ENCODE results near the gene HEXIM2. TPM values are rescaled to one million over a fixed set of nuclear protein-coding genes. Genes with fewer than 3 reads are reported as not detected.

Gene HEXIM2
- total RNA-seq, 5 donors from 2014 or later (not counting 1 experiment from before 2014, with no cell fraction given) = 2.0 to 5.8 (median 3.3) TPM

- H3K27me3 Mint-ChIP-seq = no peaks in the 10 kb centered on the region
- Histone ChIP-seq H3K27ac (ENCODE audit: low read length) (peak overlapping the region; percentile 40), H3K4me3 (ENCODE audit: control insufficient read depth in 1 of 2, extremely low read depth in 1 of 2, low read length in 1 of 2) (peak overlapping the region; percentile 64 to 80), H3K4me1 (ENCODE audit: control insufficient read depth in 1 of 2, extremely low read depth in 1 of 2, insufficient read depth in 2 of 2, low read length in 2 of 2) (peaks cover 0 to 35% of the 10 kb centered on the region in 2 experiments), H3K36me3 (ENCODE audit: control insufficient read depth in 2 of 2, extremely low read depth in 1 of 2, insufficient read depth in 1 of 2, low read length in 1 of 2) (peaks cover 0 to 5% of the 10 kb centered on the region in 2 donors), H3K27me3 (replicated peaks in 1 of 2; ENCODE audit: control insufficient read depth in 2 of 2, extremely low read depth in 1 of 2, insufficient read depth in 2 of 2, low read length in 1 of 2) (peaks cover 0 to 7% of the 10 kb centered on the region in 2 experiments), H3K9me3 (no peaks in the 10 kb centered on the region)
- ChIA-PET CTCF (interaction anchor here (0.6 to 4.8 kb wide), 51 partner anchors 8 to 569 kb away, joined by 3 to 277 read pairs (median 5); partner anchors contain the start of genes HEXIM1 (in 2 of the 2), HEXIM2 (in 2 of the 2) and NMT1 (in 1 of the 2)), POLR2A (interaction anchor here (0.6 to 1.3 kb wide), 5 partner anchors 12 to 1768 kb away, joined by 3 to 18 read pairs (median 6); partner anchors contain the start of gene HEXIM1 (in 2 of the 2))
- ATAC-seq (replicated peaks in 1 of 4) (no peak), DNase-seq (no peak)
- H3K9me3 Mint-ChIP-seq = no peaks in the 10 kb centered on the region
- peak overlapping the region; percentile 84 to 88 (median 84) for H3K4me3 Mint-ChIP-seq
- H3K4me1 Mint-ChIP-seq = peaks cover 21 to 29% (median 27%) of the 10 kb centered on the region in 3 donors
- peak overlapping the region; percentile 78 to 86 for H3K27ac Mint-ChIP-seq
- H3K36me3 Mint-ChIP-seq = peaks cover 2% of the 10 kb centered on the region
- 63% methylated on average over 19 of the region's 21 CpGs for WGBS (ENCODE audit: insufficient coverage)
Measured at GRCh38 chr17:45135978-45136791, 25.5 kb upstream of the HEXIM2 start.

- Mint-ChIP-seq H3K27me3 (no peaks in the 10 kb centered on the region), H3K36me3 (peaks cover 2% of the 10 kb centered on the region), H3K4me3 (peak overlapping the region; percentile 84 to 88 (median 84)), H3K27ac (no peak overlapping the region), H3K9me3 (no peaks in the 10 kb centered on the region), H3K4me1 (peaks cover 27 to 32% (median 32%) of the 10 kb centered on the region in 3 donors)
- no peak for ATAC-seq (replicated peaks in 1 of 4)
- Histone ChIP-seq H3K27ac (ENCODE audit: low read length) (no peak overlapping the region), H3K4me1 (ENCODE audit: control insufficient read depth in 1 of 2, extremely low read depth in 1 of 2, insufficient read depth in 2 of 2, low read length in 2 of 2) (peaks cover 0 to 32% of the 10 kb centered on the region in 2 experiments), H3K9me3 (no peaks in the 10 kb centered on the region), H3K36me3 (ENCODE audit: control insufficient read depth in 2 of 2, extremely low read depth in 1 of 2, insufficient read depth in 1 of 2, low read length in 1 of 2) (peaks cover 0 to 5% of the 10 kb centered on the region in 2 donors), H3K4me3 (ENCODE audit: control insufficient read depth in 1 of 2, extremely low read depth in 1 of 2, low read length in 1 of 2) (no peak overlapping the region), H3K27me3 (replicated peaks in 1 of 2; ENCODE audit: control insufficient read depth in 2 of 2, extremely low read depth in 1 of 2, insufficient read depth in 2 of 2, low read length in 1 of 2) (no peaks in the 10 kb centered on the region)
- no peak for DNase-seq
- 95% methylated on average over 9 of the region's 12 CpGs for WGBS (ENCODE audit: insufficient coverage)
- ChIA-PET POLR2A (no interaction called here), CTCF (interaction anchor here in 1 of 2 donors (1.1 to 4.8 kb wide), 2 partner anchors 14 to 79 kb away, joined by 4 to 277 read pairs; partner anchors contain the start of gene HEXIM1)
Measured at GRCh38 chr17:45136846-45137560, 24.7 kb upstream of the HEXIM2 start.

GRCh38 chr17:45137561-45138305 is 23.9 kb upstream of the HEXIM2 start:
- no peak for ATAC-seq (replicated peaks in 1 of 4)
- DNase-seq = no peak
- peaks cover 0 to 5% of the 10 kb centered on the region in 2 donors for H3K36me3 ChIP-seq (ENCODE audit: control insufficient read depth in 2 of 2, extremely low read depth in 1 of 2, insufficient read depth in 1 of 2, low read length in 1 of 2)
- H3K9me3 Mint-ChIP-seq = no peaks in the 10 kb centered on the region
- ChIA-PET POLR2A (interaction anchor here in 1 of 2 donors (0.6 kb wide), 2 partner anchors 57 to 87 kb away, joined by 8 read pairs; no protein-coding TSS in a partner anchor), CTCF (interaction anchor here (0.7 to 4.8 kb wide), 3 partner anchors 13 to 79 kb away, joined by 4 to 277 read pairs (median 6); partner anchors contain the start of gene HEXIM1 (in 1 of the 2))
- H3K27me3 ChIP-seq (replicated peaks in 1 of 2; ENCODE audit: control insufficient read depth in 2 of 2, extremely low read depth in 1 of 2, insufficient read depth in 2 of 2, low read length in 1 of 2) = no peaks in the 10 kb centered on the region
- H3K4me1 ChIP-seq (ENCODE audit: control insufficient read depth in 1 of 2, extremely low read depth in 1 of 2, insufficient read depth in 2 of 2, low read length in 2 of 2) = peaks cover 0 to 29% of the 10 kb centered on the region in 2 experiments
- peaks cover 2% of the 10 kb centered on the region for H3K36me3 Mint-ChIP-seq
- peak overlapping the region in 1 of 3 donors; percentile 24 for H3K4me3 Mint-ChIP-seq
- peaks cover 27 to 34% (median 32%) of the 10 kb centered on the region in 3 donors for H3K4me1 Mint-ChIP-seq
- 95% methylated on average over 10 of the region's 11 CpGs for WGBS (ENCODE audit: insufficient coverage)
- H3K9me3 ChIP-seq = no peaks in the 10 kb centered on the region
- H3K4me3 ChIP-seq (ENCODE audit: control insufficient read depth in 1 of 2, extremely low read depth in 1 of 2, low read length in 1 of 2) = no peak overlapping the region
- H3K27me3 Mint-ChIP-seq = no peaks in the 10 kb centered on the region
- no peak overlapping the region for H3K27ac Mint-ChIP-seq
- H3K27ac ChIP-seq (ENCODE audit: low read length) = no peak overlapping the region

DNA sequence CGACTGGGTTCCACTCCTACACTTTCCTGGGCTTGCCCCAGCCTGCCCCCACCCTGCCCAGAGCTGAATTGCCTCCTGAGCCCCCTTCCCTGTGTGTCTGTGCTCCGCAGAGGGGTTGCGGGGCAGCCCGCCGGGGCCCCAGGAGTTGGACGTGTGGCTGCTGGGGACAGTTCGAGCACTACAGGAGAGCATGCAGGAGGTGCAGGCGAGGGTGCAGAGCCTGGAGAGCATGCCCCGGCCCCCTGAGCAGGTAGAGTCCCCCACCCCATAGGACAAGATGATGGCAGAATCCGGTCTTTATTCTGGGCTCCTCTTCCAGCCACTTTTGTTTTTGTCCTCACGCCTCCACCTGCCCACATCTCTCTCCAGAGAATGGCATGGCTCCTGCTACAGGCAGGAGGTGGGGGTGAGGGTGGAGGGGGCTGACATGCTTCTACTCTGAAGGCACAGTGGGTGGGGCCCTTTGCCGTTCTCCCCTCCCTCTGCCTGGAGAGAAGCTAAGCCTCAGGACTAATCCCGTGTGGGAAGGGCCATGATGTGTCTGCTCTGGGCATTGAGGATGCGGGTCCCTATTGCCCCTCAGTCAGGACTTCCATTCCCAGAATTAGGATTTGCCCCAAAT is 22.7 kb upstream of the HEXIM2 start:
- H3K27me3 Mint-ChIP-seq = no peaks in the 10 kb centered on the region
- no peaks in the 10 kb centered on the region for H3K9me3 Mint-ChIP-seq
- peaks cover 2% of the 10 kb centered on the region for H3K36me3 Mint-ChIP-seq
- H3K4me3 ChIP-seq (ENCODE audit: control insufficient read depth in 1 of 2, extremely low read depth in 1 of 2, low read length in 1 of 2) = no peak overlapping the region
- ChIA-PET POLR2A (interaction anchor here in 1 of 2 donors (0.8 kb wide), 1 partner anchor 9 kb away, joined by 3 read pairs; the partner anchor contains the start of gene HEXIM1), CTCF (interaction anchor here in 1 of 2 donors (0.6 to 0.7 kb wide), 2 partner anchors 58 to 153 kb away, joined by 3 to 6 read pairs; no protein-coding TSS in a partner anchor)
- H3K9me3 ChIP-seq = no peaks in the 10 kb centered on the region
- no peak overlapping the region for H3K4me3 Mint-ChIP-seq
- peaks cover 0 to 5% of the 10 kb centered on the region in 2 donors for H3K36me3 ChIP-seq (ENCODE audit: control insufficient read depth in 2 of 2, extremely low read depth in 1 of 2, insufficient read depth in 1 of 2, low read length in 1 of 2)
- H3K27me3 ChIP-seq (replicated peaks in 1 of 2; ENCODE audit: control insufficient read depth in 2 of 2, extremely low read depth in 1 of 2, insufficient read depth in 2 of 2, low read length in 1 of 2) = no peaks in the 10 kb centered on the region
- no peak overlapping the region for H3K27ac ChIP-seq (ENCODE audit: low read length)
- DNase-seq (no peak), ATAC-seq (replicated peaks in 1 of 4) (no peak)
- H3K4me1 ChIP-seq (ENCODE audit: control insufficient read depth in 1 of 2, extremely low read depth in 1 of 2, insufficient read depth in 2 of 2, low read length in 2 of 2) = peaks cover 2 to 30% of the 10 kb centered on the region in 2 experiments
- H3K27ac Mint-ChIP-seq = no peak overlapping the region
- peaks cover 30 to 38% (median 33%) of the 10 kb centered on the region in 3 donors for H3K4me1 Mint-ChIP-seq
- WGBS (ENCODE audit: insufficient coverage) = 93% methylated on average over 9 of the region's 14 CpGs

- H3K36me3 ChIP-seq (ENCODE audit: control insufficient read depth in 2 of 2, extremely low read depth in 1 of 2, insufficient read depth in 1 of 2, low read length in 1 of 2) = peaks cover 0 to 5% of the 10 kb centered on the region in 2 donors
- ChIA-PET POLR2A (interaction anchor here in 1 of 2 donors (0.8 kb wide), 1 partner anchor 9 kb away, joined by 3 read pairs; the partner anchor contains the start of gene HEXIM1), CTCF (interaction anchor here in 1 of 2 donors (0.7 kb wide), 1 partner anchor 58 kb away, joined by 3 read pairs; no protein-coding TSS in a partner anchor)
- ATAC-seq (replicated peaks in 1 of 4) (no peak), DNase-seq (no peak)
- H3K4me3 ChIP-seq (ENCODE audit: control insufficient read depth in 1 of 2, extremely low read depth in 1 of 2, low read length in 1 of 2) = no peak overlapping the region
- Mint-ChIP-seq H3K36me3 (peaks cover 2% of the 10 kb centered on the region), H3K9me3 (no peaks in the 10 kb centered on the region), H3K27ac (no peak overlapping the region), H3K4me3 (no peak overlapping the region), H3K4me1 (peaks cover 31 to 39% (median 33%) of the 10 kb centered on the region in 3 donors), H3K27me3 (no peaks in the 10 kb centered on the region)
- no peaks in the 10 kb centered on the region for H3K9me3 ChIP-seq
- peaks cover 4 to 34% of the 10 kb centered on the region in 2 experiments for H3K4me1 ChIP-seq (ENCODE audit: control insufficient read depth in 1 of 2, extremely low read depth in 1 of 2, insufficient read depth in 2 of 2, low read length in 2 of 2)
- 67% methylated on average over 1 of the region's 4 CpGs for WGBS (ENCODE audit: insufficient coverage)
- H3K27me3 ChIP-seq (replicated peaks in 1 of 2; ENCODE audit: control insufficient read depth in 2 of 2, extremely low read depth in 1 of 2, insufficient read depth in 2 of 2, low read length in 1 of 2) = no peaks in the 10 kb centered on the region
- H3K27ac ChIP-seq (ENCODE audit: low read length) = no peak overlapping the region
Measured at GRCh38 chr17:45139533-45139920, 22.1 kb upstream of the HEXIM2 start.

All from T-cell (primary cell).